ENCODE data around the gene SGMS1. TPM values are rescaled to one million over a fixed set of nuclear protein-coding genes. Genes with fewer than 3 reads are reported as not detected.
"Not testable (repeated sequence)": the region's sequence is repeated elsewhere in the genome, so short reads cannot be mapped to it uniquely, and the experiment has no call there.

The SGMS1 gene
- total RNA-seq, 4 donors from 2014 or later: 28.3 to 44.5 (median 41.7) TPM

- WGBS, 2 donors (ENCODE audit: low coverage in 1 of 2): 94 to 100% methylated on average over 1 to 2 of the region's 2 CpGs
- TF ChIP-seq POLR2AphosphoS5 (IDR thresholded peaks at IDR 0.05) (no peak), EP300 (IDR thresholded peaks at IDR 0.05; ENCODE audit: low read depth) (no peak), POLR2A (IDR thresholded peaks at IDR 0.05) (no peak)
- TF ChIP-seq, protein P1, sequence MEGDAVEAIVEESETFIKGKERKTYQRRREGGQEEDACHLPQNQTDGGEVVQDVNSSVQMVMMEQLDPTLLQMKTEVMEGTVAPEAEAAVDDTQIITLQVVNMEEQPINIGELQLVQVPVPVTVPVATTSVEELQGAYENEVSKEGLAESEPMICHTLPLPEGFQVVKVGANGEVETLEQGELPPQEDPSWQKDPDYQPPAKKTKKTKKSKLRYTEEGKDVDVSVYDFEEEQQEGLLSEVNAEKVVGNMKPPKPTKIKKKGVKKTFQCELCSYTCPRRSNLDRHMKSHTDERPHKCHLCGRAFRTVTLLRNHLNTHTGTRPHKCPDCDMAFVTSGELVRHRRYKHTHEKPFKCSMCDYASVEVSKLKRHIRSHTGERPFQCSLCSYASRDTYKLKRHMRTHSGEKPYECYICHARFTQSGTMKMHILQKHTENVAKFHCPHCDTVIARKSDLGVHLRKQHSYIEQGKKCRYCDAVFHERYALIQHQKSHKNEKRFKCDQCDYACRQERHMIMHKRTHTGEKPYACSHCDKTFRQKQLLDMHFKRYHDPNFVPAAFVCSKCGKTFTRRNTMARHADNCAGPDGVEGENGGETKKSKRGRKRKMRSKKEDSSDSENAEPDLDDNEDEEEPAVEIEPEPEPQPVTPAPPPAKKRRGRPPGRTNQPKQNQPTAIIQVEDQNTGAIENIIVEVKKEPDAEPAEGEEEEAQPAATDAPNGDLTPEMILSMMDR (IDR thresholded peaks at IDR 0.05): no peak
Measured at GRCh38 chr10:50358411-50358810, 265.3 kb downstream of the SGMS1 start.

DNA sequence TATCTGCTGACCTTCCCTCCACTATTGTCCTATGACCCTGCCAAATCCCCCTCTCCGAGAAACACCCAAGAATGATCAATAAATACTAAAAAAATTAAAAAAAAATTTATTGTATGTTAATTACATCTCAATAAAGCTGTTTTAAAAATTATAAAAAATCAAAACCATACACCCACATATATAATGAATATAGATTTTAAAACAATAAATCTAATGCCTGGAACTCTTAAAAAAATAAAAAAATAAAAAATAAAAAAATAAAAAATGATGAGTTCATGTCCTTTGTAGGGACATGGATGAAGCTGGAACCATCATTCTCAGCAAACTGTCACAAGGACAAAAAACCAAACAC, 267.3 kb downstream of the SGMS1 start:
- H3K9me3 ChIP-seq; in situ Hi-C loops (cut with MboI; ENCODE audit: low pct_ligation_motif_present in 1 of 4, low pct_unique_long_range_greater_than_20kb in 1 of 4, low sequenced_read_pairs in 3 of 4); intact Hi-C loops (cut with DNase I; ENCODE audit: low total_unique reads); H3K4me1 ChIP-seq; DNase-seq; H3K4me3 ChIP-seq; H3K27me3 ChIP-seq; H3K36me3 ChIP-seq; H3K27ac ChIP-seq: not testable (repeated sequence)
- 91 to 100% methylated on average over 1 of the region's 1 CpG for WGBS, 2 donors (ENCODE audit: low coverage in 1 of 2)

More at GRCh38 chr10:50358411-50358810, 265.3 kb downstream of the SGMS1 start:
- peaks cover 0 to 8% of the 10 kb centered on the region in 2 donors for H3K9me3 ChIP-seq
- intact Hi-C loops (cut with DNase I; ENCODE audit: low total_unique reads): no loop called here
- no peaks in the 10 kb centered on the region for H3K27me3 ChIP-seq
- in situ Hi-C loops (cut with MboI; ENCODE audit: low pct_ligation_motif_present in 1 of 4, low pct_unique_long_range_greater_than_20kb in 1 of 4, low sequenced_read_pairs in 3 of 4): no loop called here
- H3K4me1 ChIP-seq: peaks cover 0 to 4% (median 2%) of the 10 kb centered on the region in 4 donors
- no peak overlapping the region for H3K4me3 ChIP-seq
- no peaks in the 10 kb centered on the region for H3K36me3 ChIP-seq
- no peak overlapping the region for H3K27ac ChIP-seq
- no peak for DNase-seq

DNA sequence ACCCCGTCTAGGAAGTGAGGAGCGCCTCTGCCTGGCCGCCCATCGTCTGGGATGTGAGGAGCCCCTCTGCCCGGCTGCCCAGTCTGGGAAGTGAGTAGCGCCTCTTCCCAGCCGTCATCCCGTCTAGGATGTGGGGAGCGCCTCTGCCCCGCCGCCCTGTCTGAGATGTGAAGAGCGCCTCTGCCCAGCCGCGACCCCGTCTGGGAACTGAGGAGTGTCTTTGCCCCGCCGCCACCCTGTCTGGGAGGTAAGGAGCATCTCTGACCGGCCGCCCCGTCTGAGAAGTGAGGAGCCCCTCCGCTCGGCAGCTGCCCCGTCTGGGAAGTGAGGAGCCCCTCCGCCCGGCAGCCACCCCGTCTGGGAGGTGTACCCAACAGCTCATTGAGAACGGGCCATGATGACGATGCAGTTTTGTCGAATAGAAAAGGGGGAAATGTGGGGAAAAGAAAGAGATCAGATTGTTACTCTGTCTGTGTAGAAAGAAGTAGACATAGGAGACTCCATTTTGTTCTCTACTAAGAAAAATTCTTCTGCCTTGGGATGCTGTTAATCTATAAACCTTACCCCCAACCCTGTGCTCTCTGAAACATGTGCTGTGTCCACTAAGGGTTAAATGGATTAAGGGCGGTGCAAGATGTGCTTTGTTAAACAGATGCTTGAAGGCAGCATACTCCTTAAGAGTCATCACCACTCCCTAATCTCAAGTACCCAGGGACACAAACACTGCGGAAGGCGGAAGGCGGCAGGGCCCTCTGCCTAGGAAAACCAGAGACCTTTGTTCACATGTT, 267.9 kb downstream of the SGMS1 start:
- H3K4me3 ChIP-seq; in situ Hi-C loops (cut with MboI; ENCODE audit: low pct_ligation_motif_present in 1 of 4, low pct_unique_long_range_greater_than_20kb in 1 of 4, low sequenced_read_pairs in 3 of 4); intact Hi-C loops (cut with DNase I; ENCODE audit: low total_unique reads); H3K36me3 ChIP-seq; H3K4me1 ChIP-seq; DNase-seq; H3K27me3 ChIP-seq; H3K27ac ChIP-seq; H3K9me3 ChIP-seq: not testable (repeated sequence)
- 92 to 96% methylated on average over 8 to 23 of the region's 33 CpGs for WGBS, 2 donors (ENCODE audit: low coverage in 1 of 2)

GRCh38 chr10:50351483-50352146, 272.1 kb downstream of the SGMS1 start:
- H3K4me3 ChIP-seq: no peak overlapping the region
- DNase-seq: no peak
- intact Hi-C loops (cut with DNase I; ENCODE audit: low total_unique reads): no loop called here
- no peaks in the 10 kb centered on the region for H3K36me3 ChIP-seq
- no peaks in the 10 kb centered on the region for H3K27me3 ChIP-seq
- H3K27ac ChIP-seq: no peak overlapping the region
- WGBS, 2 donors (ENCODE audit: low coverage in 1 of 2): 95 to 96% methylated on average over 5 to 7 of the region's 7 CpGs
- in situ Hi-C loops (cut with MboI; ENCODE audit: low pct_ligation_motif_present in 1 of 4, low pct_unique_long_range_greater_than_20kb in 1 of 4, low sequenced_read_pairs in 3 of 4): no loop called here
- peaks cover 0 to 7% (median 1%) of the 10 kb centered on the region in 4 donors for H3K4me1 ChIP-seq
- no peaks in the 10 kb centered on the region for H3K9me3 ChIP-seq
- TF ChIP-seq EP300 (IDR thresholded peaks at IDR 0.05; ENCODE audit: low read depth): no peak
- TF ChIP-seq POLR2AphosphoS5 (IDR thresholded peaks at IDR 0.05): no peak
- TF ChIP-seq, protein P1 (IDR thresholded peaks at IDR 0.05): no peak
- no peak for TF ChIP-seq POLR2A (IDR thresholded peaks at IDR 0.05)

GRCh38 chr10:50350366-50350765, 273.4 kb downstream of the SGMS1 start:
- WGBS, 2 donors (ENCODE audit: low coverage in 1 of 2): 100% methylated on average over 5 of the region's 5 CpGs; no CpG with 5 or more reads in 1 of the 2 donors
- intact Hi-C loops (cut with DNase I; ENCODE audit: low total_unique reads): no loop called here
- no peak overlapping the region for H3K4me3 ChIP-seq

More at GRCh38 chr10:50350366-50350765, 273.4 kb downstream of the SGMS1 start:
- H3K36me3 ChIP-seq: no peaks in the 10 kb centered on the region
- in situ Hi-C loops (cut with MboI; ENCODE audit: low pct_ligation_motif_present in 1 of 4, low pct_unique_long_range_greater_than_20kb in 1 of 4, low sequenced_read_pairs in 3 of 4): no loop called here
- no peaks in the 10 kb centered on the region for H3K9me3 ChIP-seq
- H3K27ac ChIP-seq: no peak overlapping the region
- no peak for TF ChIP-seq POLR2AphosphoS5 (IDR thresholded peaks at IDR 0.05)
- TF ChIP-seq, protein P1 (IDR thresholded peaks at IDR 0.05): no peak
- no peak for TF ChIP-seq EP300 (IDR thresholded peaks at IDR 0.05; ENCODE audit: low read depth)
- TF ChIP-seq POLR2A (IDR thresholded peaks at IDR 0.05): no peak
- peaks cover 0 to 7% (median 1%) of the 10 kb centered on the region in 4 donors for H3K4me1 ChIP-seq
- no peaks in the 10 kb centered on the region for H3K27me3 ChIP-seq
- DNase-seq: no peak

Data from transverse colon (tissue), 4 donors.